NCI-H1436 treated with DMSO at 0.1 percent for 48 hours (cell line): Measurements from ENCODE around the gene AFF3.
"Not testable (repeated sequence)": the region's sequence is repeated elsewhere in the genome, so short reads cannot be mapped to it uniquely, and the experiment has no call there.

Source experiments
- DNase-seq: peaks from one replicate; lab custom pipeline; 2025; lab: John Stamatoyannopoulos, UW

Gene AFF3

GRCh38 chr2:99933491-99933890, 208.9 kb downstream of the AFF3 start:
- not testable (repeated sequence) for DNase-seq

- DNase-seq = no peak
Observed at GRCh38 chr2:99928470-99929053, 213.8 kb downstream of the AFF3 start.

- not testable (repeated sequence) for DNase-seq
Observed at GRCh38 chr2:99927690-99928207, 214.6 kb downstream of the AFF3 start.

GRCh38 chr2:99926986-99927385, 215.4 kb downstream of the AFF3 start:
- DNase-seq = no peak

- no peak for DNase-seq
Observed at GRCh38 chr2:99925960-99926359, 216.4 kb downstream of the AFF3 start.

- no peak for DNase-seq
Observed at GRCh38 chr2:99922664-99923063, 219.7 kb downstream of the AFF3 start.

- no peak for DNase-seq
Observed at GRCh38 chr2:99921903-99922302, 220.5 kb downstream of the AFF3 start.

GRCh38 chr2:99918389-99918788, 224.0 kb downstream of the AFF3 start:
- no peak for DNase-seq

- no peak for DNase-seq
Observed at GRCh38 chr2:99915108-99915675, 227.2 kb downstream of the AFF3 start.

GRCh38 chr2:99911736-99912135, 230.7 kb downstream of the AFF3 start:
- DNase-seq = no peak

GRCh38 chr2:99910902-99911301, 231.5 kb downstream of the AFF3 start:
- DNase-seq = no peak

- DNase-seq = no peak
Observed at GRCh38 chr2:99905636-99906035, 236.8 kb downstream of the AFF3 start.

GRCh38 chr2:99905025-99905424, 237.4 kb downstream of the AFF3 start:
- no peak for DNase-seq

- no peak for DNase-seq
Observed at GRCh38 chr2:99903981-99904380, 238.4 kb downstream of the AFF3 start.

GRCh38 chr2:99900556-99900955, 241.8 kb downstream of the AFF3 start:
- no peak for DNase-seq

GRCh38 chr2:99899882-99900281, 242.5 kb downstream of the AFF3 start:
- no peak for DNase-seq

- DNase-seq = no peak
Observed at GRCh38 chr2:99899058-99899855, 243.1 kb downstream of the AFF3 start.

- DNase-seq = no peak
Observed at GRCh38 chr2:99898336-99899048, 243.9 kb downstream of the AFF3 start.

GRCh38 chr2:99891428-99891780, 251.0 kb downstream of the AFF3 start:
- DNase-seq = no peak

GRCh38 chr2:99890568-99891427, 251.6 kb downstream of the AFF3 start:
- no peak for DNase-seq

- no peak for DNase-seq
Observed at GRCh38 chr2:99888617-99889016, 253.8 kb downstream of the AFF3 start.

GRCh38 chr2:99886418-99886817, 256.0 kb downstream of the AFF3 start:
- DNase-seq = no peak
